ENCODE results near the gene PLD1.
"Not testable (repeated sequence)": the region's sequence is repeated elsewhere in the genome, so short reads cannot be mapped to it uniquely, and the experiment has no call there.

Gene PLD1

GRCh38 chr3:171768986-171769385 is 41.3 kb downstream of the PLD1 start:
- DNase-seq: no peak

- DNase-seq: no peak
Observed at GRCh38 chr3:171768281-171768900, 41.9 kb downstream of the PLD1 start.

- no peak for DNase-seq
Observed at GRCh38 chr3:171765511-171765887, 44.8 kb downstream of the PLD1 start.

GRCh38 chr3:171763392-171763791 is 46.9 kb downstream of the PLD1 start:
- DNase-seq: no peak

GRCh38 chr3:171760477-171760876 is 49.8 kb downstream of the PLD1 start:
- DNase-seq: no peak

GRCh38 chr3:171758109-171758508 is 52.2 kb downstream of the PLD1 start:
- DNase-seq: no peak

- no peak for DNase-seq
Observed at GRCh38 chr3:171757361-171758034, 52.8 kb downstream of the PLD1 start.

GRCh38 chr3:171755656-171756055 is 54.6 kb downstream of the PLD1 start:
- DNase-seq: no peak

GRCh38 chr3:171755015-171755589 is 55.2 kb downstream of the PLD1 start:
- DNase-seq: no peak

GRCh38 chr3:171753665-171754408 is 56.4 kb downstream of the PLD1 start:
- DNase-seq: no peak

- DNase-seq: no peak
Observed at GRCh38 chr3:171753025-171753472, 57.2 kb downstream of the PLD1 start.

- no peak for DNase-seq
Observed at GRCh38 chr3:171752329-171752728, 58.0 kb downstream of the PLD1 start.

GRCh38 chr3:171749124-171749523 is 61.2 kb downstream of the PLD1 start:
- DNase-seq: no peak

- no peak for DNase-seq
Observed at GRCh38 chr3:171748064-171748924, 62.0 kb downstream of the PLD1 start.

GRCh38 chr3:171747223-171747920 is 62.9 kb downstream of the PLD1 start:
- DNase-seq: no peak

GRCh38 chr3:171746320-171747222 is 63.7 kb downstream of the PLD1 start:
- DNase-seq: not testable (repeated sequence)

GRCh38 chr3:171745577-171746319 is 64.5 kb downstream of the PLD1 start:
- DNase-seq: no peak

- no peak for DNase-seq
Observed at GRCh38 chr3:171744158-171744741, 66.0 kb downstream of the PLD1 start.

- DNase-seq: no peak
Observed at GRCh38 chr3:171743327-171744157, 66.7 kb downstream of the PLD1 start.

Data from activated gamma-delta T cell treated with Interleukin-2 at 50 U/mL for 16 hours (primary cell).